GM06990 (cell line): ENCODE measurements around the gene PHF11.

Source experiments
- DNase-seq: peaks from one replicate; pipeline ENCODE4 v3.0.0-alpha.2; 2011; ENCODE audit not compliant: insufficient read length; ENCODE audit errors: extremely low read depth
- H3K27me3 ChIP-seq: replicated peaks from 2 replicates; pipeline ENCODE4 v1.6.0; 2011; ENCODE audit warnings: low read length; ENCODE audit not compliant: control insufficient read depth, insufficient read depth
- H3K36me3 ChIP-seq: 2 replicates; pipeline ENCODE4 v1.5.1; 2011; ENCODE audit warnings: low read length; ENCODE audit not compliant: control insufficient read depth, insufficient read depth
- H3K4me3 ChIP-seq: replicated peaks from 2 replicates; pipeline ENCODE4 v1.5.1; 2011; ENCODE audit warnings: low read depth, mild to moderate bottlenecking, control low read depth, low read length
- CTCF ChIP-seq: IDR thresholded peaks from 2 replicates; pipeline ENCODE4 v1.5.1; 2011; ENCODE audit warnings: low read length, control low read depth, mild to moderate bottlenecking, inconsistent platforms; ENCODE audit not compliant: insufficient read depth, poor library complexity, severe bottlenecking

PHF11 gene

GRCh38 chr13:49546561-49546960 lies 50.8 kb downstream of the PHF11 start:
- no peak for TF ChIP-seq CTCF
- DNase-seq: no peak
- H3K4me3 ChIP-seq: no peak overlapping the region
- no peaks in the 10 kb centered on the region for H3K27me3 ChIP-seq
- no peaks in the 10 kb centered on the region; the same call in 1 of the 2 replicates for H3K36me3 ChIP-seq

GRCh38 chr13:49549289-49549688 lies 53.5 kb downstream of the PHF11 start:
- no peak for DNase-seq
- H3K27me3 ChIP-seq: no peaks in the 10 kb centered on the region
- H3K36me3 ChIP-seq: no peaks in the 10 kb centered on the region; the same call in none of the 2 replicates
- no peak for TF ChIP-seq CTCF
- H3K4me3 ChIP-seq: no peak overlapping the region

GRCh38 chr13:49550942-49551644 lies 55.3 kb downstream of the PHF11 start:
- no peaks in the 10 kb centered on the region; the same call in none of the 2 replicates for H3K36me3 ChIP-seq
- TF ChIP-seq CTCF: no peak
- DNase-seq: no peak
- no peak overlapping the region for H3K4me3 ChIP-seq
- no peaks in the 10 kb centered on the region for H3K27me3 ChIP-seq

GRCh38 chr13:49553888-49554287 lies 58.1 kb downstream of the PHF11 start:
- Histone ChIP-seq H3K36me3 (no peaks in the 10 kb centered on the region; the same call in none of the 2 replicates), H3K4me3 (no peak overlapping the region), H3K27me3 (no peaks in the 10 kb centered on the region)
- DNase-seq: no peak
- no peak for TF ChIP-seq CTCF

GRCh38 chr13:49554387-49554786 lies 58.6 kb downstream of the PHF11 start:
- Histone ChIP-seq H3K27me3 (no peaks in the 10 kb centered on the region), H3K4me3 (no peak overlapping the region), H3K36me3 (no peaks in the 10 kb centered on the region; the same call in none of the 2 replicates)
- no peak for DNase-seq
- TF ChIP-seq CTCF: no peak
